Right lobe of liver (tissue), 6 donors: ENCODE measurements around the gene MYO10. TPM values are rescaled to one million over a fixed set of nuclear protein-coding genes. Genes with fewer than 3 reads are reported as not detected.
"Not testable (repeated sequence)": the region's sequence is repeated elsewhere in the genome, so short reads cannot be mapped to it uniquely, and the experiment has no call there.

Experiments
- ATAC-seq, 4 donors: fragments of 200-7000 bp; cut with Tn5 transposase; one replicate each; pipeline ENCODE4 v1.9.1; 2020; ENCODE audit warnings: mild to moderate bottlenecking in 4 of 4, moderate library complexity in 4 of 4
- DNase-seq, 3 donors: peaks; one replicate each; pipeline ENCODE4 v3.0.0-alpha.2; 2020
- H3K27ac ChIP-seq, 3 donors: fragments of 200-600 bp; one replicate each; pipeline ENCODE4 v1.8.0; 2022
- H3K27me3 ChIP-seq, 2 donors: fragments of 200-600 bp; one replicate each; pipeline ENCODE4 v1.8.0; 2022
- H3K36me3 ChIP-seq, 4 donors: fragments of 200-600 bp; sonication (generic) in 1 of 4; one replicate each; pipeline versions ENCODE4 v1.5.1 to v1.8.0; 2017 to 2022; ENCODE audit warnings: control low read depth in 1 of 4
- H3K4me1 ChIP-seq, 4 donors: fragments of 200-600 bp; sonication (generic) in 1 of 4; one replicate each; pipeline versions ENCODE4 v1.5.1 to v1.8.0; 2017 to 2022; ENCODE audit warnings: control low read depth in 1 of 4
- H3K4me3 ChIP-seq, 3 donors: fragments of 200-600 bp; one replicate each; pipeline ENCODE4 v1.8.0; 2022
- H3K9me3 ChIP-seq, 4 donors: fragments of 200-600 bp; sonication (generic) in 1 of 4; one replicate each; pipeline versions ENCODE4 v1.5.1 to v1.8.0; 2017 to 2022; ENCODE audit warnings: control low read depth in 1 of 4
- POLR2A ChIP-seq: fragments of 450-650 bp; IDR thresholded peaks from one replicate; pipeline ENCODE4 v1.6.1; 2017; ENCODE audit warnings: antibody characterized with exemption, mild to moderate bottlenecking
- WGBS: methylation state at CpG from one replicate; pipeline ENCODE4 v1.1.6; 2018; ENCODE audit warnings: low coverage, low lambda C conversion rate; ENCODE audit not compliant: insufficient coverage; ENCODE audit errors: missing lambda C conversion rate; 5-methylcytosine and 5-hydroxymethylcytosine counted together
- intact Hi-C, 2 donors: fragments of 100-400 bp; cut with DNase I; formaldehyde crosslinking; loops; one replicate each; pipeline versions ENCODE4 v1.11.2 to v1.14.1; 2022
- total RNA-seq, 6 experiments: library from RNA; depleted of rRNA in 2 of 6; stranded (reverse); fragments of >200 nt in 2 of 6; fragmentation: NEBNext Ultra II Directional in 3 of 6; extraction: Animal tissue kit (Norgen Biotek cat#: 25700) in 3 of 6; gene quantifications; one replicate each; pipeline versions ENCODE4 v1.1.0 to v1.2.4, GENCODE V29; 2016 to 2023
- TF ChIP-seq, protein P1 (sequence below), 4 donors: fragments of 200-600 bp in 3 of 4; fragments of 450-650 bp in 1 of 4; IDR thresholded peaks; one replicate each; pipeline versions ENCODE4 v1.5.1 to v1.8.0; 2016 to 2022; ENCODE audit warnings: antibody characterized with exemption in 4 of 4, mild to moderate bottlenecking in 2 of 4
- donor health status: DM: no; HTN: yes; CAD: no.
- donor health status: DM: no; HTN: no; CAD: no.
- donor health status: DM: no; HTN: no; CAD: no.
- donor health status: DM: no; HTN: yes; CAD: no.
- donor health status: DM: no; HTN: yes; CAD: no.

The MYO10 gene
- total RNA-seq, 6 experiments from 2014 or later: 3.9 to 13.1 (median 6.9) TPM

DNA sequence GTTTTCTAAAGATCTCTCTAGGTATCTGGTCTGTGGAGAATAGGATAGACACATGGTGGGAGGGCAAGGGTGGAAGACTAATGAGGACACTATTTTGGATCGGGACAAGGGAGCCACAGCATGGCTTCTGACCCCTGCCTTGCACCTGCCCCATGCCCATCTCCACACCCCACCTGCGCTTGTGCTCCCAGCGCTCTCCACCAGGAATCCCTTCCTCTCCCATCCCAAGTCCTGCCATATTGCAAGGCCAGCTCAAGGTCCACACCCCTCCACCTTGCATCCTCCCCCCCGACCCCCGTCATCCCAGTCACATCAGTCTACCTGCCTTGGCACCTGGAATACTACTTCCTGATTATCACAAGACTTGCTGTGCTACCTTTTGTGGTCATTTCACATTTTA lies 275.1 kb downstream of the MYO10 start:
- DNase-seq (no peak), ATAC-seq (no peak)
- Histone ChIP-seq H3K4me1 (no peaks in the 10 kb centered on the region), H3K27me3 (no peaks in the 10 kb centered on the region), H3K27ac (no peak overlapping the region), H3K9me3 (no peaks in the 10 kb centered on the region), H3K36me3 (no peaks in the 10 kb centered on the region), H3K4me3 (no peak overlapping the region)
- TF ChIP-seq POLR2A: no peak
- TF ChIP-seq, protein P1, sequence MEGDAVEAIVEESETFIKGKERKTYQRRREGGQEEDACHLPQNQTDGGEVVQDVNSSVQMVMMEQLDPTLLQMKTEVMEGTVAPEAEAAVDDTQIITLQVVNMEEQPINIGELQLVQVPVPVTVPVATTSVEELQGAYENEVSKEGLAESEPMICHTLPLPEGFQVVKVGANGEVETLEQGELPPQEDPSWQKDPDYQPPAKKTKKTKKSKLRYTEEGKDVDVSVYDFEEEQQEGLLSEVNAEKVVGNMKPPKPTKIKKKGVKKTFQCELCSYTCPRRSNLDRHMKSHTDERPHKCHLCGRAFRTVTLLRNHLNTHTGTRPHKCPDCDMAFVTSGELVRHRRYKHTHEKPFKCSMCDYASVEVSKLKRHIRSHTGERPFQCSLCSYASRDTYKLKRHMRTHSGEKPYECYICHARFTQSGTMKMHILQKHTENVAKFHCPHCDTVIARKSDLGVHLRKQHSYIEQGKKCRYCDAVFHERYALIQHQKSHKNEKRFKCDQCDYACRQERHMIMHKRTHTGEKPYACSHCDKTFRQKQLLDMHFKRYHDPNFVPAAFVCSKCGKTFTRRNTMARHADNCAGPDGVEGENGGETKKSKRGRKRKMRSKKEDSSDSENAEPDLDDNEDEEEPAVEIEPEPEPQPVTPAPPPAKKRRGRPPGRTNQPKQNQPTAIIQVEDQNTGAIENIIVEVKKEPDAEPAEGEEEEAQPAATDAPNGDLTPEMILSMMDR (IDR thresholded peaks at IDR 0.05): no peak
- intact Hi-C loops: no loop called here
- 33% methylated on average over 2 of the region's 5 CpGs for WGBS

DNA sequence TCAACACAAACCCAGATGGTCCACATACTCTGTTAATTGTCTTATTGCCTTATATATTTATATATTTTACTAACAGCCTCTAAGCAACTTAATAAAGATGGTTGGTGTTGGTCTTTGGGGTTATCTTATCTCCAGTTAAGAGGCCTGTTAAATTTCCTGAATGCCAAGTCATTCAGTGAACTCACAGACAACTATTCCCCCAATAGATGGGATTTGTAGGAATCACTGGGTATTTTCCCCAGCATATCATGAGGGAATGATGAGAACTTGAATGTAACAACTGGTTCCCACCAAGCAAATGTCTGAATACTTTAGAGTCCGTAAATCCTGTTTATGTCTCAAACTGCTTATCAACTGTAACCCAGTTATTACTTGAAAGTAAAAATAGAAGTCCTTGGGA lies 276.6 kb downstream of the MYO10 start:
- intact Hi-C loops: no loop called here
- TF ChIP-seq, protein P1 (IDR thresholded peaks at IDR 0.05): no peak
- no peak for TF ChIP-seq POLR2A
- no peaks in the 10 kb centered on the region for H3K36me3 ChIP-seq
- H3K27ac ChIP-seq: no peak overlapping the region
- no peaks in the 10 kb centered on the region for H3K27me3 ChIP-seq
- 69% methylated on average over 1 of the region's 1 CpG for WGBS
- no peaks in the 10 kb centered on the region for H3K4me1 ChIP-seq
- H3K9me3 ChIP-seq: no peaks in the 10 kb centered on the region
- no peak for ATAC-seq
- DNase-seq: no peak
- H3K4me3 ChIP-seq: no peak overlapping the region

DNA sequence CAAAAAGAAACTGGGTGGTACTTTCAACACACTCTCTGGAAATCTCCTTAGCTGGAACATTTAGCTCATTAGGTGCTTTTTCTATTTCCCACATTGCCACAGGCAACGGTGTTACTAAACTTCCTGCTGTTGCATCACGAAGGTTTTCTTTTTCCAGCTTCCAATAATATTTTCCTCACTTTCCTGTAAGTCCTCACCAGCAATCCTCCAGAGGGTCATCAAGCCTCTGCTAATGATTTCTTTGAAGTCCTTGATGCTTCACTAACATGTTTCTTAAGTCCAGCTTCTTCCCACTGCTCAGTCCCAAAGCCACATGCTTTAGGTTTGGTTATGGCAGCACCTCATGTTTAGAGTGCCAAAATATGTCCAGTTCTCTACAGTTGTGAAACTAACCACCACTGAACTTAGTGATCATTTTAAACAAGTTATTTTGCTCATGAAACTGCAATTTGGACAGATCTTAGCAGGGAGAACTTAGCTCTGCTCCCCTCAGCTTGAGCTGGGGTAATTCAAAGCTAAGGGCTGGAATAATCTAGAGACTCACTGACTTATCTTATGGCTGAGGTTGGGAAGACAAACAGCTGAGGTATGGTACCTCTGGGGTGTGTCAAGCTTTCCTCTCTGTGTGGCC lies 279.4 kb downstream of the MYO10 start:
- no peaks in the 10 kb centered on the region for H3K27me3 ChIP-seq
- H3K4me1 ChIP-seq: no peaks in the 10 kb centered on the region
- H3K36me3 ChIP-seq: no peaks in the 10 kb centered on the region
- ATAC-seq (no peak), DNase-seq (no peak)
- 20% methylated on average over 2 of the region's 2 CpGs for WGBS
- H3K4me3 ChIP-seq: no peak overlapping the region
- TF ChIP-seq, protein P1 (IDR thresholded peaks at IDR 0.05): no peak
- no peak for TF ChIP-seq POLR2A
- no peak overlapping the region for H3K27ac ChIP-seq
- intact Hi-C loops: no loop called here
- H3K9me3 ChIP-seq: no peaks in the 10 kb centered on the region

DNA sequence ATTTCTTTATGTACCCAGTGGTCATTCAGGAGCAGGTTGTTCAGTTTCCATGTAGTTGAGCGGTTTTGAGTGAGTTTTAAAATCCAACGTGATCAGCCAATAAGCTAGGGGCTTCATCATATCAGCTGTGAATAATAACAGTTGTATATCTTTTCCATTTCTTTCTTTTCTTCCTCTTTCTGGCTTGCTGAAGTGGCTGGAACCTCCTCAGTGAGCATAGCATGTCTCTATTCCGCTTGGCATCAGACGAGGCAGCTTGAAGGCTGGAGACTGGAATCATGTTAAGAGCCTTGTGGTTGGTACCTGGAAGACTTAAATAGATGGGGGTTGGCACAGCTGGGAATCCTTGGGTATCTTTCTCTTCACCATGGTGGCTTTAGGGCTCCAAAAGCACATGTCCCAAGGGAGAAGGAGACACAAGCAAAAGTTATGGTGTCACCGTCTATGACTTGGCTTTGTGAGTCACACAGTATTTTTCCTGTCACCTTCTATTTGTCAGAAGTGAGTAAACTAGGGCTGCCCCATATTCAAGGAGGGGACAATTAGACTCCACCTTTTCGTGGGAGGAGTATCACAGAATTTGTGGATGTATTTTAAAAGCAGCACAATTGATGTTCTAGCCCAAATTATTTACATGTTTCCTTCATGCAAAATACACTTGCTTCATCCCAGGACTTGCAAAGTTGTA lies 281.3 kb downstream of the MYO10 start:
- TF ChIP-seq POLR2A: no peak
- TF ChIP-seq, protein P1 (IDR thresholded peaks at IDR 0.05): no peak
- Histone ChIP-seq H3K4me3 (no peak overlapping the region), H3K36me3 (no peaks in the 10 kb centered on the region), H3K4me1 (no peaks in the 10 kb centered on the region), H3K9me3 (no peaks in the 10 kb centered on the region), H3K27ac (no peak overlapping the region), H3K27me3 (no peaks in the 10 kb centered on the region)
- 49% methylated on average over 5 of the region's 6 CpGs for WGBS
- intact Hi-C loops: no loop called here
- DNase-seq (no peak), ATAC-seq (no peak)

DNA sequence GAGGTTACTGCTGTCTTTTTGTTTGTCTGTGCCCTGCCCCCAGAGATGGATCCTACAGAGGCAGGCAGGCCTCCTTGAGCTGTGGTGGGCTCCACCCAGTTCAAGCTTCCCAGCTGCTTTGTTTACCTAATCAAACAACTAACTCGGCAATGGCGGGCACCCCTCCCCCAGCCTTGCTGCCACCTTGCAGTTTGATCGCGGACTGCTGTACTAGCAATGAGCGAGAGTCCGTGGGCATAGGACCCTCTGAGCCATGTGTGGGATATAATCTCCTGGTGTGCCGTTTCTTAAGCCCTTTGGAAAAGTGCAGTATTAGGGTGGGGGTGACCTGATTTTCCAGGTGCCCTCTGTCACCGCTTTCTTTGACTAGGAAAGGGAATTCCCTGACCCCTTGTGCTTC lies 287.3 kb downstream of the MYO10 start:
- H3K27ac ChIP-seq, H3K9me3 ChIP-seq, DNase-seq, H3K4me3 ChIP-seq, H3K4me1 ChIP-seq, ATAC-seq, H3K36me3 ChIP-seq, intact Hi-C loops, H3K27me3 ChIP-seq: not testable (repeated sequence)
- 20% methylated on average over 1 of the region's 8 CpGs for WGBS
